ENCODE measurements around the gene IQCH.

Gene IQCH

DNA sequence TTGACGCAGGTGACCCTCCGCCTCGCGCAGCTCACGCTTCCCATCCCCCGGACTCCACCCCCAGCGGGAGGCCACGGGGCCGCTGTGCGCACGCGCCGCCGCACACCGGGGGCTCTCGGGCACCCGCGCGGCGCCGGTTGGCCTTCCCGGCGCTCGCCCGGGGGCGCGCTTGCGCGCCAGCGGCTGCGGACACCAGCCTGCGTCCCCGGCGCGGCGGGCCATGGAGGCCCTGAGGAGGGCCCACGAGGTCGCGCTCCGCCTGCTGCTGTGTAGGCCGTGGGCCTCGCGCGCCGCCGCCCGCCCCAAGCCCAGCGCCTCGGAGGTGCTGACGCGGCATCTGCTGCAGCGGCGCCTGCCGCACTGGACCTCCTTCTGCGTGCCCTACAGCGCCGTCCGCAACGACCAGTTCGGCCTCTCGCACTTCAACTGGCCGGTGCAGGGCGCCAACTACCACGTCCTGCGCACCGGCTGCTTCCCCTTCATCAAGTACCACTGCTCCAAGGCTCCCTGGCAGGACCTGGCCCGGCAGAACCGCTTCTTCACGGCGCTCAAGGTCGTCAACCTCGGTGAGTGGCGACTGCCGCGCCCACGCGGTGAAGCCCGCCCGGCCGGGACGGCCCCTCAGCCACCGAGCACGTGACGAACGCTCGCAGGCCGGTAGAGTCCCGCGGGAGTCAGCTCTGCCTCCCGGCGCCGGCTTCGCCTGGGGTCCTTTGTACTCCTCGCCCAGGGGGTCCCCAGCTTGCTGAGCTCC is 266.6 kb downstream of the IQCH start, which contains the start of gene C15orf61:
Gene C15orf61 (plus strand): TSS at position 103 of the 754 bp plus-strand sequence. CDS start 118 bp downstream, at position 221.
- in situ Hi-C loops (cut with MboI; ENCODE audit: low sequenced_read_pairs) = no loop called here

DNA sequence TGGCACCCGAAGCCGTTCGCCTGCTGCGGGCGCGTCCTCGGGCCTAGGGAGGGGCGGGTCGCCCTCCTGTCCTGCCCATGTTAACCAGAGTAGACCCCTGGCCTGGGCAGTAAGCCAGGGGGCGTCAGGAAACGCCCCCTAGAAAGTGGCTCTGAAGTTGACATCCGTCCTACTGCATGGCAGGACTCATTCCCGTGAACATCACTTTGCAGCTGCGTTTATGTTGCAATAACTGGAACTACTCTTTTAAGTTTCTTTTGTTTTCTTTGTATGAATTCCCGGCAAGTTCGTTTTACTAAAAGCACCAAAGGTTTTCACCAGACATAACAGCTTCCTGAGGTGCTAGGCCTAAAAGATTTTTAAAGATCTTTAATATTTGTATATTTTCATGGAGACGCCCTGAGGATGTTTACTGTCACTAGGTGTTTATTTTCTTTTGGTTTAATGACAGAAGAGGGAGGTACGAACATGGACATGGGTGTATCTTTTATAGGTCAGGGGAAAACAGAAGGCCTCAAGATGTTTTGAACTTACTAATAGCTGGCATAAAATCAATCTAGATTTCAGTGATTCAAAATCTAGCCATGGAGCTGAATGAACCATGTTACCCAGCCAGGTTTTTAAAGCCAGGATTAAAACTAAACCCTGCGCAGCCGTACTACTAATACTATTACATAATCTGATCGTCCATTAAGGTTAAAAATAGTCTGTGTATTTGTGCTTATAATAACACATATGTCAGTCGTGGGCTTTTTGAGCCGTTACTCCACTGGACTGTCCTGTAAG is 267.4 kb downstream of the IQCH start:
- in situ Hi-C loops (cut with MboI; ENCODE audit: low sequenced_read_pairs) = no loop called here

DNA sequence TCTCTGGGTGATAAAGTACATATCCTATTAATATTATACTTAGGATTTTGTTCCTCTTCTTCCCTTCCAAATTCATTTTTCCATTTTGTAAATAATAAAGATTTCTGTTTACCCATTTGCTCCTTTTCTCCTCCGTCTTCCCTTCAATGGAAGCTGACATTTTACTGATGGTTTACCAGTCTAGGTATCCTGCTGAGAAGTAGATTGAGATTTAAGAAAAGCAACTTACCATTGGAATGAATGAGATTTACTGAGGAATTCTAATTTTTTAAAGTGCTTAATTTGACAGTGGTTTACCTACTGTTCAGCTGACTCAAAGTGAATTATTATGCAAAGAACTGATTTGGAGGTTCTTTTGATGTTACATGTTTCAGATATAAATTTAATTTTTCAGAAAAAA is 268.7 kb downstream of the IQCH start:
- in situ Hi-C loops (cut with MboI; ENCODE audit: low sequenced_read_pairs) = no loop called here

DNA sequence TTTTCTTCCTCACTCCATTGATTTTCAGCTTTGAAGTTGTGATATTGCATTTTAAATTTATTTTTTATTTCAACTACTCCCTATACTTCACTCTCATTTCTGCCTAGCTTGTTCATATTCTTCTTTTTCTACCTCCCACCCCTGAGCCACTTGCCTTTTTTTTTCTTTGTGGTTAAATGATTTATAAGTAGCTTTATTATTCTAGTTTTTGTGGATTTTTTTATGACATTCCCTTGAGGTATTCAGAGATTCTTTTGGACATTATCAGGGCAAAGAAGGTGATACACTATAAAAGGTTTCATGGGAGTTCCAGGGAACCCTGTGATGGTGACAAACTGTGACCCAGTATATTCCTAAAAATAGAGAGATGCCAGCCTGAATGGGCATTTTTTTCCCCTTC is 269.6 kb downstream of the IQCH start:
- in situ Hi-C loops (cut with MboI; ENCODE audit: low sequenced_read_pairs) = no loop called here

DNA sequence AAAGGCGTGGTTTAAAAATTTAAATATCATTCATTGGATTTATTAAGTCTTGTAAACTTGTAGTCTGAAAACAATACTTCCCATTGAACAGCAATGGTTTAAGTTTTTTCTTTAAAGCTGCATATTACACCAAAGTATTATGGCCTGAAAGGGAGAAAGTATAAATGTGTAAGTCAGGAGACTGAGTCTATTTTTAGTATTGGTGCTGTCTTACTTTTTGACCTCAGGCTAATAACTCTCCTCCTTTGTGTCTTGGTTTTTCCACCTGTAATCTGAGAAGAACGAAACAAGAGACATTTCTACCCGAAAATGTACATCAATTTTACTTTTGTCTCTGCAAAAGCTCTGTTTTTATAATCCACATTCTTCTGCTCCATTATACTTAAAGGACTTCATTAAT is 273.9 kb downstream of the IQCH start:
- in situ Hi-C loops (cut with MboI; ENCODE audit: low sequenced_read_pairs) = no loop called here

DNA sequence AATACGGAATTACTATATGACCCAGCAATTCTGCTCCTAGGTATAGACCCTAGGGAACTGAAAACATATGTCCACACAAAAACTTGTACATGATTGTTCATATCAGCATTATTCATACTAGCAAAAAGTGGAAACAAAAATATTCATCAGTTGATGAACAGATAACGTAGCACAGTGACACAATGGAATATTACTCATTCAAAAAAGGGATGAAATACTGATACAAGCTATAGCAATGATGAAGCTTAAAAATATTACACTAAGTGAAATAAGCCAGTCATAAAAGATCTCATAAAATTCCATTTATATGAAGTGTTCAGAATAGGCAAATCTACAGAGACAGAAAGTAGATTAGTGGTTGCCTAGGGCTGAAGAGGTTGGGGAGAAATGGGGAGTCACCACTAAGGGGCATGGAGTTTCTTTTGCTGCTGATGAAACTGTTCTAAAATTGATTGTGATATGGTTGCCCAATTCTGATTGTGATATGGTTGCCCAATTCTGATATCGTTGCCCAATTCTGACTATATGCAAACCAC is 276.9 kb downstream of the IQCH start:
- in situ Hi-C loops (cut with MboI; ENCODE audit: low sequenced_read_pairs) = no loop called here

DNA sequence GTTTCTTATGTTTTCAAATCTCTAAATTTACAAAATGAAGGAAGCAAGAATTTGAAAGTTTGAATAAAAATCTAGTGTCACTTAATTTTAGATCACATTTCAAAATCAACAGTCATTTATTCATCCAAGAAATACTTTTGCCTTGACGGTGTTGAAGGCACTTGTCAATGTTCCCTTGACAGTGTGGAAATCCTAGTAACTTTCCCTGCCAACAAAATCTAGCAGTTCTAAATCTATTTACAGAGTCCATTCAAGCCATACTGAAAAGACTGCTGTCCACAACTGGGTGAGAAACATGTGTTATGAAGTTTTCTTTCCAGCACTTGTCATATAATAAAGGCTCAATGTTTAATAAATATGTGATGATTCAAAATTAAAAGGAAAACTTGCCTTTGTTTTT is 279.3 kb downstream of the IQCH start:
- in situ Hi-C loops (cut with MboI; ENCODE audit: low sequenced_read_pairs) = no loop called here

DNA sequence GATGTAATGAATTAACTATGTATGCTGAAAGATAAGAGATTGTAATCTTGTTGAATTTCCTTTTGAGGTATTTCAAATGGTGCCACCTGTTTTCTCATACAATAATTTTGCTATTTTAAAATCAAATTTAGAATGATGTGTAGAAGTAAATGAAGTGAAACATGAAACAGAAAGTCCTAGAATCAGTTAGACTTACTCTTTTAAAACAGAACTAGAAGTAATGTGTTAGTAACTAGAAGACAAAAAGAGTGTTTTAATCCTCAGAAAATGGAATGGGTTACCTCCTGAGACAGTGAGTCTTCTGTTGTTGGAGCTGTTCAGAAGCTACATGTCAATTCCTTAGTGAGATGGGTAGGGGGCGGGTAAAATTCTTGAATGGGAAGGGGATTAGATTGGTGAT is 279.8 kb downstream of the IQCH start:
- in situ Hi-C loops (cut with MboI; ENCODE audit: low sequenced_read_pairs) = no loop called here

DNA sequence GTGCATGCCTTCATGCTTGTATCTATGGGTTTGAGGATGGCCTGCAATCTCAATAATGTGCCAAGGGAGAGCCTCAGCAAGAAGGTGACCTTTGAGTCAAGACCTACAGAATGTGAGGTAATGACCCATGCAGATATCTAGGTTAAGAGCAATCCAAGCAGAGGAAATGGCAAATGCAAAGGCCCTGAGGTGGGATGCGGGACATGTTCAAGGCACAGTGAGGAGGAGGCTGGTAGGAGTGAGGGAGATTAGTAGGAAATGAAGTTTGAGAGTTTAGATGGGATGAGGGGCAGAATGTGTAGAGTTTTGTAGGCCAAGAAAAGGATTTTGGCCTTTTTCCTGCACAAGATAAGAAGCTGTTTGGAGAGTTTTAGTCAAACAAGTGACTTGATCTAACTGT is 283.2 kb downstream of the IQCH start:
- in situ Hi-C loops (cut with MboI; ENCODE audit: low sequenced_read_pairs) = no loop called here

DNA sequence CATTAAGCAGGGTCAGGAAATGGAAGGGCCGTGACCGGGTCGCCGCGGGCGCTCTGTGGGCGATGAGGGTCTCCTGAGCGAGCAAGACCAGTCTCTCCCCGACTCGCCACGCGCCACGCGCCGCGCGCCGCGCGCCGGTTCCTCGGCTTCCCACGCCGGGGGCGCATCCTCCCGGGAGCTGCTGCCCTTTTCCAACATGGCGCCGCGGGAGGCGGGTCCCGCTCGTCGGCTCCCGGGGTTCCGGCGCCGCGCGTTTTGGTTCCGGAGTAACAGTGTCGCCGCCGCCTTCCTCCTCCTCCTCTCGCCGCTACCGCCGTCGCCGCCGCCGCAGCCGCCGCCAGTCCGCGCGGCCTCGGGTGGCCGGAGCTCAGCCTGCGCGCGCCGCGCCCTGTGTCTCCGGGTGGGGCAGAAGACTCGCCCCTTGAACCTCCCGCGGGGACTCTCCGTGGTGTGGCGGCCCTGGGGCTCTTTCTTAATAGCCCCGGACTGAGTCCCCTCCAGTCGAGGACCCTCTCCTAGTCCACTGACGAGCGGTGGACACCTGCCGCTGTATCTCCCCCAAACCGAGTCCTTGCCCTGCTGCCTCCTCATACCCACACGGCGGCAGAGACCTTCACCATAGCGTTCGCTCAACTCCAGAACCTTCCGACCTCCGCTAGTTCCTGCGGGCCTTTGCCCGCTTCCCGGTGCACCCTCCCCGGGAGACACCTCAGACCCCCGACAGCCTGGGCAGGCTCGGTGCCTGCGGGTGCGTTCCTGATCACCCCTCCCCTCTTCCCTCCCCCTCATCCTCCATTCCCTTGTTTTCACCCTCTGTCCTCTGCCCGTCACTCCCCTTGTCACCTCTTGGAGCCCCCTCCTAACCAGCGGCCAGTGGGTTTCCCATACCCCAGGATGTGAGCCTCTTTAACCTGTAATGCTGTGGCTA is 288.1 kb downstream of the IQCH start, which contains the start of gene MAP2K5:
Gene MAP2K5 (plus strand): TSS at position 284 of the 928 bp plus-strand sequence. CDS start 633 bp downstream, at position 917.
- in situ Hi-C loops (cut with MboI; ENCODE audit: low sequenced_read_pairs) = no loop called here

DNA sequence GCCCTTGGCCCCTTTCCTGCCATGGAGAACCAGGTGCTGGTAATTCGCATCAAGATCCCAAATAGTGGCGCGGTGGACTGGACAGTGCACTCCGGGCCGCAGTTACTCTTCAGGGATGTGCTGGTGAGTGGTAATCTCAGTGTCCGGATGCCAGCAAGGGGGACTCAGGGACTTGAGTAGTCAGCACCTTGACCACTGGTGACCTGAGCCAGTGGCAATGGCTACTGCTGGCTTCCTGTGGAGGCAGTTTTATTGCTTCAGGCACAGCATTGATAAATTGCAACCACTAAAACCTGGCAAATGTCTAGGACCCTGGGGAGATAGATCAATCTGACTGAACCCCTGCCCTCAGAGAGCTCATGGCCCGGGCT is 288.7 kb downstream of the IQCH start:
- in situ Hi-C loops (cut with MboI; ENCODE audit: low sequenced_read_pairs) = no loop called here

DNA sequence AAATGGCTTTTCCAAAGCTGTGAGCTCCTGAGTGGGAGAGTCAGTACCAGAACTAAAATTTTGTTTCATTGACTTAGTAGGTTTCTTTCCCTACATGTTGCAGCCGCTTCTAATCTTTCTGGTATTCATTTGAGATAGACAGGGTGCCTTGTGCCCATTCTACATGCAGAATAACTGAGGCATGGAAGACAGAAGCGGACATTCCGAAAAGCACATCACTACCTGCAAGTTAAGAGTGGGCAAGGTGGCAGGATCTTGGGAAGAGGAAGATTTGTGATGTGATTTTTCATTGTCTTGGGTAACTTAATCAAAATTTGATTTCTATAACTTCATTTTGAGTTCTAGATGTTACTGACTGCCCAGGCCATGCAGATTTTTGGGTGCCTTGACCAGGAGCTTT is 289.9 kb downstream of the IQCH start:
- in situ Hi-C loops (cut with MboI; ENCODE audit: low sequenced_read_pairs) = no loop called here

DNA sequence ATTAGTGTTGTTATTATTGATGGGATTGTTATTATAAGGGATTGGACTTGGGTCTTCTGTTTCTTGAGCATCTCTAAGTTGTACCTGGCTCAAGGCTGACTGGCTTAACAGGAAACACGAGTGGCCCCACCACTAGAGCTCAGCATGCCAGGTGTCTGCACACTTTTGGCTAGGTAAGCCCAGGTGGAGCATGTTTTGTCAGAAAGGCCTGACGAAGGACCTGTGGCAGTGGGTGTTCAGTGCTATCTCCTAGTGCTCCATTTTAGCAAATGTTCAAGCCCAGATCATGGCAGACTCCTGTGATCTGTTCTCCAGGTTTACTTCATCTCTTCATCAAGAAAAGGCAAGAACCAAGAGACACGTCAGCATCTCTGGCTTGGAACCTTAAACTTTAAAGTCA is 291.3 kb downstream of the IQCH start:
- in situ Hi-C loops (cut with MboI; ENCODE audit: low sequenced_read_pairs) = no loop called here

DNA sequence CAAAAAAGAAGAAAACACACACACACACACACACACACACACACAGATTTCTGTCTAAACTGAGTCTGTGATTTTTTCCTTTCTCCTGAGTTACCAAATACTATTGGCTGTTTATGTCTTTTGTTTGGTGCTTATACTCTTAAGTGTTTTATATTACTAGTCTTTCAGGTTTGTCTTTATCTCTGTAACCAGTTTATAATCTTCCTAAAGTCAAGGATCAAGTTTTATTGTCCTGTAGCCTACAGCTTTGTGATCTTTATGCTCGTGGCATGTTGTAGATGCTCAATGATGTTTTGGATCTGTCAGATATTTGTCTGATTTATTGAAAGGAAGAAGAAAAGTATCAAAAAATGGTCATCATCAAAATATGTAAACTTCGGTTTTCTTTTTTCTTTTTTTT is 292.5 kb downstream of the IQCH start:
- in situ Hi-C loops (cut with MboI; ENCODE audit: low sequenced_read_pairs) = no loop called here

DNA sequence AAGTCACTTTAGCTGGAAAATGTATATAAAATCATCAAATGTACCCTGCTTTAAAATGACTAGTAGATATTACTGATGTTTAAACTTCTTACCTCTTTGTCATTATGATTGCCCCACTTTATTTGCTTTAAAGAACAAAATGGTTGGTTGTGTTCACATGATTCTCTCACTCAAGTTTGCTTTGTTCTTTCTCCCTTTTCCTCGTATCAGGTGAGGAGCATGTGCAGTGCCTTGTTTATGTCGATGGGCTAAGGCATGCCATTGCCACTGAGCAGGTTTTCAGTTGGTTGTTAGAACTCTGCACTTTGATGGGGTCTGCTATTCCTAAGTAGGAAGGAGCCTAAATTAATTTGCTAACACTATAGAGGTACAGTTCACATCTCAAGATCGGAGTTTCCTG is 293.2 kb downstream of the IQCH start:
- in situ Hi-C loops (cut with MboI; ENCODE audit: low sequenced_read_pairs) = no loop called here

DNA sequence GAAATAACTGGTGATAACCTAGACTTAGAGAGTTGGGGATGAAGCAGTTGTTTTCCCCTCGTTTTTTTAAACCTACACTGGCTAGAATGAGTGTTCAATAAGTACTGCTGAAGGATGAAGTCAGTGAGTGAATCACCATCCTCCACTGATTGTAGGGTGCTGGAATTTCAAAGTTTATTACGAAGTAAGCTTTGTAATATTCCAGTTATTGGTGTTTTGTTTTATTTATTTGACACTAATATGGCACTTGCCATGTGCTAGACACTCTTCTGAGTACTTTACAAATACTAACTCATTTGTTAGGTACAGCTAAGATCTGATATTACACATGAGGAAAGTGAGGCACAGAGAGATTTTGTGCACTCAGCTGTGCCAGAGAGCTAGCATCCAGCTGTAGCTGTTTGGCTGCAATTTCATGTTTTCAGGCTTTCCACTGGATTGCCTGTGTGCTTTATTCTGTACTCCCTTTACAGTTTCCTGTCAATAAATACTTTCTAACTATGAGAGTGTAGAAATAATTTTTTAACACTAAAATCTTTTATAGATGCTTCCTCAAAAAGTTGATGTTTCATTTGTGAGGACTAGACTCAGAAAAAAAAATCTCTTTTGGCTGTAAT is 293.8 kb downstream of the IQCH start:
- in situ Hi-C loops (cut with MboI; ENCODE audit: low sequenced_read_pairs) = no loop called here

DNA sequence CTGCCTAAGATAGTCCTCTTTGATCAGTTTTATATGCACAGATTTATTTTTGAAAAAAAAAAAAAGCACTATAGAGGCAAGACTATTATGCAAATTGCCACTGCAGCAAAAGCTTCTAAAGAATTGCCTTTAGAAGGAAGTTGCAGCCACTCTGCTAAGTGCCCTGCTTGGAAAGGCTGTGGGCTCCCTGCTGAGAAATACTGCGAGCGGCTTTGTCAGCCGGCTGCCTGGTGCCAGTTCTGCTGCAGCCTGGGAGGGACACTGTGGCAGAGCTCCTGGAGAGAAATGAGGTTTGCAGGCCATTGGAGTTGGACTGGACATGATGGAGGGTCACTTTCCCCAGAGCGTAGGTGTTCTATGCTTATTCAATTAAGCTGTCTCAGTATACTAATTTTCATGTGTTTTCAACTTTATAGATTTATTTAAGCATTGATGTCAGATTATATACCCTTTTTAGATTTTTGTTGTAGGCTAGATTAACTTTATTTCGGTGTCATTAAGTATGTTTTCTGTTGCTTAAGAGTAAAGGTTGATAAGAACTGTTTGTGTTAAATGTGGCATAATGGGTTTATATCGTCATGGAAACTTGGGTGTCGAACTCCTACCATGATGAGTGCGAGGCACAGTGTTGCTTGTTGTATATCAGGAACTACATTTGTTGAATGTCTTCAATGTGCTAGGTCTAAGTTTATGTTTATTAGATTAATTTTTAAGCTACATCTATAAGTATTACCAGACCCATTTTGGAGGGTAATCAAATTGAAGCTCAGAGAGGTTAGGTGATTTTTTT is 294.5 kb downstream of the IQCH start:
- in situ Hi-C loops (cut with MboI; ENCODE audit: low sequenced_read_pairs) = no loop called here

DNA sequence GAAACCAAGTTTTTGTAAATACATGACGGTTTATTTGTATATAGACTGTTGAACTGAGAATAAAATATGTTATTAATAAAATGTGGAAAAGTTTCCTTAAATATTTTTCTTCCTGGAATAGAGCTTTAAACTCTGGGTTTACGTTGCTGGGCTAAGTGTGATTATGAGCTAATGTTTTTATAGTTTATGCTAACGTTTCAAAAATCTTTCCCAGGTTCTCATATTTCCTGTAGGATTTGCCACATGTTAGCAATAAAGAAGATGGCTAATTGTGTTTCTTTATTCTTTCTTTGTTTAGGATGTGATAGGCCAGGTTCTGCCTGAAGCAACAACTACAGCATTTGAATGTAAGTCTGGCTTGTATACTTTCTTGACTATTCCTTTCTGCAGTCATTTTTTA is 295.1 kb downstream of the IQCH start:
- in situ Hi-C loops (cut with MboI; ENCODE audit: low sequenced_read_pairs) = no loop called here

DNA sequence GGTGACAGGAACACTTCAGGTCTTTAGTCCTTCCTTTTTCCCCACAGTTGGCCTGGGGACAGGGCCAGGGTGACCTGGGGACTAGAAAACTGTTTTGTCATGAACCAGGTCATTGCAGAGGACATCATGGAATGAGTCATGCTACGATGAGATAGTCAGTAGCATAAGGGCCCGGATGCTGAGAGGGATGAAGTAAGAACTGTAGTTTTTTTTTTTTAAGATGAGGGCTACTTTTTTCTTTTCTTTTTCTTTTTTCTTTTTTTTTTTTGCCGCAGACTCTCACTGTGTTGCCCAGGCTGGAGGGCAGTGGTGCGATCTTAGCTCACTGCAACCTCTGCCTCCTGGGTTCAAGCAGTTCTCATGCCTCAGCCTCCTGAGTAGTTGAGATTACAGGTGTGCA is 295.9 kb downstream of the IQCH start:
- in situ Hi-C loops (cut with MboI; ENCODE audit: low sequenced_read_pairs) = no loop called here
